ENCODE measurements around the gene RSPH10B.
"Not testable (repeated sequence)": the region's sequence is repeated elsewhere in the genome, so short reads cannot be mapped to it uniquely, and the experiment has no call there.

RSPH10B gene

DNA sequence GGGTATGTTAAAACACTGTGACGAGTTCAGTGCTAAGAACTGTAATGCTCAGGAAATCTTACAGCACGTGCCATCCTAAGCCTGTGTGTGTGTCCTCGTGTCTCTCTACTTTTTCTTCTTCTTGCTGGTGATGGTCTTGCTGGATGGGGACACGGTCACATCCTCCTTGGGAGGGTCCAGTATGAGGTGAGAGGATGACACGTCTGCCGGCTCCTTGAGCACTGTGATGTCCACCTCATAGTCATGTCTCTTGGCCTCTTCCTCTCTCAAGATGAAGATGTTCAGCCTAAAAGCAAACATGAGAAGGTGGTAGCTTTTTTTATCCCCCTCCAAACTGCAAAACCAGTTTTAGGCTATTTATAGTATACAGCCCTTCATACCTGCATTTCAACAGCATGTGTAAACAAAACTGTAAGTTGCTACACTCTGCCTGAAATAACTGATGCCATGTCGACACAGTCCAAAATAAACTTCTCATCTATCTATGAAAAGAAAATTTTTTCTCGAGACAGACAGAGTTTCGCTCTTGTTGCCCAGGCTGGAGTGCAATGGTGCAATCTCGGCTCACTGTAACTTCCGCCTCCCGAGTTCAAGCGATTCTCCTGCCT, 44.1 kb downstream of the RSPH10B start:
- not testable (repeated sequence) for ATAC-seq

DNA sequence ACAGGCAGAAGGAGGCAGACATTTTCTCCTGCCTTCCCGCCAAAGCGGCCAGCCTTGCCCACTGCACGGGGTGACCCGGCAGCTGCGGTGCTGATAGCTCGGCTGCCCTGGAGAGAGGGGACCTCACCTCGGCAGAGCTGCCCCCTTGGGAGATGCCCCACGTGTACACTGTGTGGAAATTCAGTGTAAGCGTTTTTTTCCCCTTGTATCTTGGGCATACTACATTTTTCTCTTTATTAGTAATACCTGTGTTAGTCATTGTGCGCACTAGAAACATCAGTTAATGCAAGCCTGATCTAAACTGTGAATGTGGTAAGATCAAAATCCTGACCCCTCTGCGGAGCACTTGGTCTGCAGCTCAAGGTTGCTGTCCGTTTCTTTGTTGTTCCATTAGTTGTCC, 45.9 kb downstream of the RSPH10B start:
- not testable (repeated sequence) for ATAC-seq

DNA sequence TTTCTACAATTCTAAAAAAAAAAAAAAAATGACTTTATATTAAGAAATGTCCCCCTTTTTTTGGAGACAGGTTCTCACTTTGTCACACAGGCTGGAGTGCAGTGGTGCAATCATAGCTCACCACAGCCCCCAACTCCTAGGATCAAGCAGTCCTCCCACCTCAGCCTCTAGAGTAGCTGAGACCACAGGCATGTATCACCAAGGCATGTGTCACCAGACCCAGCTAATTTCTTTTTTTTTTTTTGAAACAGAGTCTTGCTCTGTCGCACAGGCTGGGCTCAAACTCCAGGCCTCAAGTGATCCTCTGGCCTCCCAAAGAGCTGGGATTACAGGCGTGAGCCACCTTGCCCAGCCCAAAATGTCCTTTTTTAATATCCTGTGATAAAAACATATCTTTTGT, 46.3 kb downstream of the RSPH10B start:
- ATAC-seq, result not testable (repeated sequence)

DNA sequence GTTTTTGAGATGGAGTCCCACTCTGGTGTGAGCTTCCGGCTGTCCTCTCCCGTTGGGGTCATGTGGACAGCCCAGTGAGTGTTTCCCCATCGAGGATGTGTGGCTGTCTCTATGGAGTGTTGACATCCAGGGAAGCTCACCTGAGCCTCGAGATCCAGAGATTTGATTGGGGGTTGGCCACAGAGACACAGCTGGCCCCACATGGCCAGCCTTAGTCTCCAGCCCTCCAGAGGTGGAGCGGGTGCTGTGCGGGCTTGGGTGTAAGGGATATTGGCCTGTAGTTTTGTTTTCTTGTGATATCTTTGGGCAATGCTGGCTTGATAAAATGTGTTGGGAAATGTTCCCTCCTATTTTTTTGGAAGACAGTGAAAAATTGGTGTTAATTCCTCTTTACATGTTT, 54.0 kb downstream of the RSPH10B start:
- not testable (repeated sequence) for ATAC-seq

DNA sequence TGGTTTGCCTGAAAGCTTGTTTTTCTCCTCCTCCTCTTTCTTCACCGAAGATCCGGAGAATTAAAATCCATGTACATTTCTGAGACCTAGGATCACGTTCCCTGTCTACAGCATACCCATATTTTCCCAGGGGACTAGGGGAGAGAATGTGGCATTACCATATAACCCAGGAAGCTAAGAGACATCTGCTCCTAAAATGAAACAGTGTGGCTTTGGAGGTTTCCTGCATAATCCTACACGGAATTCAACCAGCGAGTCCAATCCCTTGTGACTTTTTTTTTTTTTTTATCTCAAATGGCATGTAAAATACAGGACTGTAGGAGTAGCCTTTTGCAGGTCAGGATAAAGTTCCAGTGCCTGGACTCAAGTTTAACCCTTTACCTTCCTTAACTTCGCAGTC, 61.7 kb downstream of the RSPH10B start:
- not testable (repeated sequence) for ATAC-seq

DNA sequence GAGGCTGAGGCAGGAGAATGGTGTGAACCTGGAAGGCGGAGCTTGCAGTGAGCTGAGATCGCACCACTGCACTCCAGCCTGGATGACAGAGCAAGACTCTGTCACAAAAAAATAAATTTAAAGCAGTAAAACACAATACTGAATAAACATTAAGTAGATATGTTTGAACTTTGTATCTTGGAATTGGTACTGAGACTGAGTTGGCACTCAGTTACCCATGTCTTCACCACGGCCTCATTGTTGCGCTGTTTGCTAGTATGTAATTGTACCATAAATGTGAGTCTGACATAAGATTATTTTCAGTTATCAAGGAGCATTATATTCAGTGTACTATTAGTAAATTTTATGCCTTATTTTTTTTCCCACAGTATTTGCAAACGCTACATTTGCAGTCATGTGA, 65.8 kb downstream of the RSPH10B start:
- not testable (repeated sequence) for ATAC-seq

DNA sequence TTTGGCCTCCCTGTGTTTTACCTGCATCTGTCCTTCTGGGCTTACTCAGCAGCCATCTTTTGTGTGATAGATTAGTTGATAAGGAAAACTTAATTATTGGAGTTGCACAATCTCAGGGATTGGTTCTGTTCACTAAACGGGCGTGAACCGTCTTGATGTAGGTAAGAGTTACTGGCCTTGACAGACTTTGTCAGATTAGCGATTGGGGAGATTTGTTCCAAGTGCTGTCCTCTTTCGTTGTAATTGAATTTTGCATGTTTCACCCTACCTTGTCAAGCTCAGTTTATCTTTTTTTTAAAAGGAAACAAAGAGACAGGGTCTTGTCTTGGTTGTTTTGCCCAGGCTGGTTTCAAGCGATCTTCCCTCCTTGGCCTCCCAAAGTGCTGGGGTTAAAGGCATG, 67.5 kb downstream of the RSPH10B start:
- not testable (repeated sequence) for ATAC-seq

DNA sequence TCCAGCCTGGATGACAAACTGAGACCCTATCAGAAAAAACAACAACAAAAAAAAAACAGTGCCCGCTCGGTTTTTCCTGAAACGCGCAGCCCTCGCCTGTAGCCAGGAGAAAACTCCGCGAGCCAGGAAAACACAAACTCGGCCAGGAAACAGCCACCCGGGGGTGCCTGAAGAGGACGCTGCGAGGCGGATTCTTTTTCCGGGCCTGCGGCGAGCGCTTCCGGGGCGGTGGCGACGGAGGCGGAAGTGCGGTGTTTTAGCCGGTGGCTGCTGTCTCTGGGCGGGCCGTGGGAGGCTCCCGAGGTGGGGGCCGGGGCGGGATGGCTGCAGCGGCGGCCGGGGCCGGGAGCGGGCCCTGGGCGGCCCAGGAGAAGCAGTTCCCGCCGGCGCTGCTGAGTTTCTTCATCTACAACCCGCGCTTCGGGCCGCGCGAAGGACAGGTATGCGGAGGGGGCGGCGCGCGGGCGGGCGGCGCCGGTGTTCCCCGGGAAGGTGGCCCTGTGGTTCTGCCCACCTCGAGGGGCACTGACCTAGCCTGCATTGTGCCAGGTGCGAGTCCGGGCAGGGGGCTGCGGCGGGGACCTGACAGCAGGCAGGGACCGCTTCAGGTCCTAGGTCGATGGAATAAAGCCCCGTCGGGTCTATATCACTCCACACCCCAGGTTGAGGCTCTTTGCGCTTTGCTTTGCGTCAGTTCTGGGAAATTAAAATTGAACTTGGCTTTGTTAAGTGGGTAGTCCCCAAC, 71.8 kb downstream of the RSPH10B start, which contains the start of gene CCZ1:
Gene CCZ1 (plus strand): TSS at position 254 of the 745 bp plus-strand sequence. CDS start 67 bp downstream, at position 321.
- peak; percentile 98 for ATAC-seq

DNA sequence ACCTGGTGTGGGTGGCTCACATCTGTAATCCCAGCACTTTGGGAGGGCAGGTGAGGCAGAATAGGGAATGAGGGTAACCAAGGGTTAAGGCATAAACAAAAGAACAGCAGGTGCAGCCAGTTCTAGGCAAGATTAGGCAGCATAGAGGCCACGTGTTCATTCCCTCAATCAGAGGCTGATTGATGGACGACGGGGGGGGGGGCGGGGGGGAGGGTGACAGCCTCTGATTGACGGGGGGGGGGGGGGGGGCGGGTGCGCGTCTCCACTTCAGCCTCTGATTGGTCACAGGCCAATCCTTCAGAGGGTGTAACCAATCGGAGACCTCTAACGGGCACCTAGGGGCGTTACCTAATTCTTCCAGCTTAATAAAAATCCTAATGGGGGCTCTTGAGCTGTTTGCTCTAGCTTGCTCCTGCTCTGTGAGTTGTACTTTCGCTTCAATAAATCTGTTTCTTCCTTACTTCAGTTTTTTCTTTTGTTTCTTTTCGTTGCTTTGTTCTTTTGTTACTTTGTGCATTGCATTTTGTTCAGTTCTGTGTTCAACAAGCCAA, 73.0 kb downstream of the RSPH10B start:
- not testable (repeated sequence) for ATAC-seq

DNA sequence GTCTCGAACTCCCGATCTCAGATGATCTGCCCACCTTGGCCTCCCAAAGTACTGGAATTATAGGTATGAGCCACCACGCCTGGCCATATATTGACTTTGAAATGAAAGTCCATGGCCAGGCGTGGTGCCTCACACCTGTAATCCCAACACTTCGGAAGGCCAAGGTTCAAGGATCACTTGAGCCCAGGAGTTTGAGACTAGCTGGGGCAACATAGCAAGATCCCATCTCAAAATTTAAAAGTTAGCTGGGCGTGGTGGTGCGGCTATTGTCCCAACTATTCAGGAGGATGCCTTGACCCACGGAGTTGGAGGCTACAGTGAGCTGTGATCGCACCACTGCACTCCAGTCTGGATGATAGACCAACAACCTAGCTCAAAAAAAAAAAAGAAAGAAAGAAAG, 78.0 kb downstream of the RSPH10B start:
- ATAC-seq, result no peak

DNA sequence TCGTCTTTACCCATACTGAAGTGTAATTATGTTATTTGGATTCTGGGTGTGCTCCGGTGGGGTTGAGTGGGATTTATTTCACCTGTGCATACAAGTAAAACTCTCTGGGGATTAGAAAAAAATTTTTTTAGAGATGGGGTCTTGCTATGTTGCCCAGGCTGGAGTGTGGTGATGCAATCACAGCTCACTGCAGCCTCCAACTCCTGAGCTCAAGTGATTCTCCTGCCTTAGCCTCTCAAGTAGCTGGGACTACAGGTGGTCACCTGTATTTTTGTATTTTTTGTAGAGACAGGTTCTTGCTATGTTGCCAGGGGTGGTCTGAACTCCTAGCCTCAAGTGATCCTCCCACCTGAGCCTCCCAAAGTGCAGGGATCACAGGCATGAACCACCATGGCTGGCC, 80.2 kb downstream of the RSPH10B start:
- ATAC-seq, result not testable (repeated sequence)

DNA sequence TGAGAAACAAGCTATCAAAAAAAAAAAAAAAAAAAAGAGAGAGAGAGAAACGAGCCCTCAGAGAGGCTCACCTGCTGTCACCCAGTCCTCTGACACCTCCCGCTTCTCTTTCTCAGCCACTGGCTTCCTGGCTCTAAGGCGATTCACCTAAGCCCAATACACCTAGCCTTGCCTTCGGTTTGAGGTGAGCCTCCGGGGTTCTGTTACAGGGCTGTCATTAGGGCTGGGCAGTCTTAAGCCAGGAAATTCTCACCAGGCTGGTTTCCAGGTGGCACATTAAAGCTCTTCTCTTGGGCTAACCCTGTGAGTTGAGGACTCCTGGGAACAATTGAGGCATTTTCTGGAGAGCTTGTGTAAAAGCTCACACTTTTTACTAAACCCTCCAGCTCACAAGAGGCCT, 82.5 kb downstream of the RSPH10B start:
- not testable (repeated sequence) for ATAC-seq

DNA sequence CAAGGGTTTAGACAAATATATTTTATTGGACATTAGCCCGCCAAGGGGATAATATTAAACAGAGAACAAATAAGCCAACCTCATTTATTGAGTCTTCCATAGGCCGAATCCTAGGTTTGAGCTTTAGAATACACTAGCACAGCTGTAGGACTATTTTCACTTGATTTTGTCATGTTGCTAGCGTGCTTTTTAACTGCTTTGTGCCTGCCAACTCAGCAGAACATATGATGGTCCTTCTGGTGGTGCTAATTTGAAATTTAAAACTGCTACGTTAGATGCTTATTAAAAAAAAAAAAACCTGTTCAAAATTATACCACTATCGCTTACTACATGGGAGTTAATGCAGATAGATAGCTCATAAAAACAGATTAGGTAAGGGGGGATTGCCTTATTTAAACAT, 86.1 kb downstream of the RSPH10B start:
- not testable (repeated sequence) for ATAC-seq

DNA sequence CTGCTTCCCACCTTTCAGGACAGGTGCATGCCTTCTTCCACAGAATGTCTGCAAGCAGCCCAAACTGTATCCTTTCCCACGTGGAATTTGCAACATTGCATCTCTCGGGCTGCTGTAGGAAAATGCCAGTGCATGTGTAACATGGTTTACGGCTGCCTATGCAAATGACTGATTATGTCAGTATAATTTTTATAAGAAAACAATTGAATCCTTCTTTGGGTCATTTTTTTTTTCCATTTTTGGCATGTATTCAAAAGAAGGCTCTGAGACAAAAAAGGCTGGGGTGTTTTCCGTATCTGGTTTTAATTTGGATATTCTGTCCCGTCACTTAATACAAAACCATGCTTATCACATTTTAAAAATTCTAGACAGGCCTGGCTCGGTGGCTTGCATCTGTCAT, 90.4 kb downstream of the RSPH10B start:
- not testable (repeated sequence) for ATAC-seq

DNA sequence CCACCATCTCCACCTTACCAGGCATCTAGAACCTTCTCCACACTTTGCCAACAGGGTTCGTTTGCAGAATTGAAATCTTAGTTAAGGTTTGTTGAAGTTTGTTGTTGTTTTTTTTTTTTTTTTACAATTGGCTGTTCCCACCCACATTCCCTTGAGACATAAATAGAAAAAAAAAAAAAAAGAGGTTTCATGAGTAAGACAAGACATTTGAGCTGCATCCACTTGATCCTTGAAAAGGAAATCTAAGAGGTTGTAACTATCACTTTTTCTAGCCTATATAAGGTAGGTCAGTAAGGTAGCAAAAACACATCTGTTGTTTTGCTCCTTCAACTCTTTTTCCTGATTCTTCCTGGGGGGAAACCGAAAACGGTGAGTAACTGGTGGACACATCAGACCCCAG, 90.9 kb downstream of the RSPH10B start:
- not testable (repeated sequence) for ATAC-seq
